Activated T-cell treated with anti-CD3 and anti-CD28 coated beads, Interleukin-2, amount 50 U/mL, for 4 hours (primary cell): Measurements from ENCODE around the gene TRNAU1AP. TPM values are rescaled to one million over a fixed set of nuclear protein-coding genes. Genes with fewer than 3 reads are reported as not detected.
A peak's percentile ranks its signal among the peaks of the same experiment; 100 is the strongest.
"Not testable (repeated sequence)": the region's sequence is repeated elsewhere in the genome, so short reads cannot be mapped to it uniquely, and the experiment has no call there.

Experiments
- ATAC-seq, 2 donors: fragments of 200-7000 bp; cut with Tn5 transposase; one replicate each; pipeline ENCODE4 v1.10.0; 2021
- DNase-seq: peaks from one replicate; pipeline ENCODE4 v3.0.0-alpha.2; 2020
- H3K27me3 Mint-ChIP-seq: one replicate; pipeline ENCODE4 v1.8.0; 2021; ENCODE audit warnings: low read depth, mixed read lengths
- H3K36me3 Mint-ChIP-seq: one replicate; pipeline ENCODE4 v1.8.0; 2022; ENCODE audit warnings: mixed read lengths; ENCODE audit not compliant: insufficient read depth
- H3K4me1 Mint-ChIP-seq: one replicate; pipeline ENCODE4 v1.8.0; 2021; ENCODE audit warnings: low read depth, mixed read lengths
- H3K4me3 Mint-ChIP-seq: one replicate; pipeline ENCODE4 v1.8.0; 2021; ENCODE audit warnings: mild to moderate bottlenecking, moderate library complexity, mixed read lengths
- H3K9me3 Mint-ChIP-seq: one replicate; pipeline ENCODE4 v1.8.0; 2021; ENCODE audit warnings: mixed read lengths
- total RNA-seq, 3 donors: library from RNA; stranded (reverse); gene quantifications; one replicate each; pipeline ENCODE4 v1.2.1, GENCODE V29; 2021

Gene TRNAU1AP
- total RNA-seq, 3 donors from 2014 or later = 37.4 to 44.1 (median 37.7) TPM

GRCh38 chr1:28538286-28538685, 14.6 kb upstream of the TRNAU1AP start:
- H3K4me3 Mint-ChIP-seq = no peak overlapping the region
- H3K4me1 Mint-ChIP-seq = no peaks in the 10 kb centered on the region
- H3K27me3 Mint-ChIP-seq = no peaks in the 10 kb centered on the region
- ATAC-seq (no peak), DNase-seq (no peak)
- peaks cover 14% of the 10 kb centered on the region for H3K36me3 Mint-ChIP-seq
- H3K9me3 Mint-ChIP-seq = no peaks in the 10 kb centered on the region

GRCh38 chr1:28540651-28541050, 12.2 kb upstream of the TRNAU1AP start:
- Mint-ChIP-seq H3K27me3 (no peaks in the 10 kb centered on the region), H3K4me1 (no peaks in the 10 kb centered on the region), H3K9me3 (no peaks in the 10 kb centered on the region), H3K36me3 (peaks cover 8% of the 10 kb centered on the region), H3K4me3 (no peak overlapping the region)
- no peak for ATAC-seq
- no peak for DNase-seq

GRCh38 chr1:28541414-28542015, 11.4 kb upstream of the TRNAU1AP start:
- not testable (repeated sequence) for H3K27me3 Mint-ChIP-seq, H3K9me3 Mint-ChIP-seq, ATAC-seq, H3K36me3 Mint-ChIP-seq, DNase-seq, H3K4me1 Mint-ChIP-seq, H3K4me3 Mint-ChIP-seq

GRCh38 chr1:28545246-28545628, 7.6 kb upstream of the TRNAU1AP start:
- H3K9me3 Mint-ChIP-seq = no peaks in the 10 kb centered on the region
- H3K36me3 Mint-ChIP-seq = no peaks in the 10 kb centered on the region
- DNase-seq = no peak
- H3K4me1 Mint-ChIP-seq = no peaks in the 10 kb centered on the region
- H3K4me3 Mint-ChIP-seq = no peak overlapping the region
- no peak for ATAC-seq
- H3K27me3 Mint-ChIP-seq = no peaks in the 10 kb centered on the region

DNA sequence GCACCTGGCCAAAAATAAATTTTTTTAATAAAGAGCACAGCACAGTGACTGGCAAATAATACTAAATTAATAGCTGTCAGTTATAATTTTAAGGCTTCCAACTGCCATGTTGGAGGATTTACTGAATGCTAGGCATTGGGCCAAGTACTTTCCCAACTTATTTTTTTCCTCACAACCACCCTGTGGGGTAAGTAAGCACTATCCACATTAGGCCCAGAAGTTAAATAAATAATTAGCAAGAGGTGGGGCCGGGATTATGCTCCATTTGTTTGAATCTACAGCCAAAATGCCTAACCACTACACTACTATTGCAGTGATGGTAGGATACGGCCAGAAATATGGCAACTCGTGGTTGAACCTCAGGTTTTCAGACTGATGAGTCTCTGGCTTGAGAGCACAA, 4.6 kb upstream of the TRNAU1AP start:
- H3K4me1 Mint-ChIP-seq = peaks cover 6% of the 10 kb centered on the region
- H3K36me3 Mint-ChIP-seq = no peaks in the 10 kb centered on the region
- H3K27me3 Mint-ChIP-seq = no peaks in the 10 kb centered on the region
- no peak overlapping the region for H3K4me3 Mint-ChIP-seq
- no peaks in the 10 kb centered on the region for H3K9me3 Mint-ChIP-seq
- ATAC-seq (no peak), DNase-seq (no peak)

DNA sequence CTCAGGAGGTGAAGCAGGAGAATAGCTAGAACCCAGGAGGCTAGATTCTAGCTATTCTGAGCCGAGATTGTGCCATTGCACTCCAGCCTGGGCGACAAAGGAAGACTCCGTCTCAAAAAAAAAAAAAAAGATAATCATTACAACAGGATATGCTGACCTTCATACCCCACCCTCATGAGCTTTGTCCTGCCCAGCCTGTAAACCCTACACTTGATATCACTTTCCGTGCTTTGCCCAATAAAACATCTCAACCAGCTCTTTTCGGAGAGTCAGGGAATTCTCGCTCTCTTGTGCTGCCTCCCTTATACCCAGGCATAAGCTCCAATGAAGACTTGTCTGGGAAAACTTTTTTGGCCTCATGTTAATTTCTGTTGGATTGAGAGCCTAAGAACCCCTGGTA, 1.5 kb upstream of the TRNAU1AP start:
- DNase-seq = no peak
- Mint-ChIP-seq H3K27me3 (no peaks in the 10 kb centered on the region), H3K36me3 (peaks cover 5% of the 10 kb centered on the region), H3K4me1 (peaks cover 14% of the 10 kb centered on the region), H3K9me3 (no peaks in the 10 kb centered on the region), H3K4me3 (no peak overlapping the region)
- ATAC-seq = no peak

DNA sequence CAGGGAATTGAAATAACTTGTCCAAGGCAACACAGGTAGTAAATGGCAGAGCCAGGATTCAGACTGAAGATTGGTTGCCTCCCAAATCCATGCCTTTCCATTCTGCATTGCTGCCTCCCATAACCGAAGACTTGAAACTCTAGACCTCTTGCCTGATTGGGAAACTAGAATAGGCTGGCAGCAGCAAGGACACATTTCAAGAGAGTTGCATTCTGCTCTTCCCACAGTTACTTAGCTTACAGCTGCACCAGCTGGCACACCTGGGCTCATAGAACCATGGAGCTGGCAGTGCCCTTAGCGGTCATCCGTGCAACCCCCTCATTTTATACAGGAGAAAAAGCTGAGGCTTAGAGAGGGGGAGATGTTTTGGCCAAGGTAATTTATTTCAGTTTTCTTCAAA, 8.0 kb downstream of the TRNAU1AP start:
- H3K4me3 Mint-ChIP-seq = no peak overlapping the region
- H3K36me3 Mint-ChIP-seq = peaks cover 10% of the 10 kb centered on the region
- DNase-seq = no peak
- ATAC-seq = no peak
- no peaks in the 10 kb centered on the region for H3K4me1 Mint-ChIP-seq
- no peaks in the 10 kb centered on the region for H3K27me3 Mint-ChIP-seq
- no peaks in the 10 kb centered on the region for H3K9me3 Mint-ChIP-seq

DNA sequence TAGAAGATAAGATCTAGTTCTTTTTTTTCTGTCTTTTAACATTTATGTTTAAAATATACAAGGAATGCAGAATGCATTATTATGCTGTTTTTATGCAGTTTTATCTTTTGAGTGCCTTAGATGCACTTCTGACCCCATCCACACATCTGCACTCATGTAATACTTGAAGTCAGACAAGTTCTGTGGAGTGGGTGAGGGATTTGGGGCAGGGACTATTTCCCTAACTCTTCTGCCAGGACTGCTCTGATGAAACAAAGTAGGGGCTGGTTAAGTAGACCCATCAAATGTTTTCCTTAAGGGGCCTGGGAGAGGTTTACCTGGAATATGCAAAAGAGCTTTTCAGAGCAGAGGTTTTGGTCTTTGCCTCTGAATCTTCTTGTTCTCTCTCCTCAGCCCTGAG, 11.4 kb downstream of the TRNAU1AP start:
- Mint-ChIP-seq H3K9me3 (no peaks in the 10 kb centered on the region), H3K4me3 (no peak overlapping the region), H3K27me3 (no peaks in the 10 kb centered on the region), H3K4me1 (no peaks in the 10 kb centered on the region), H3K36me3 (peaks cover 23% of the 10 kb centered on the region)
- DNase-seq (no peak), ATAC-seq (no peak)

- DNase-seq (no peak), ATAC-seq (no peak)
- no peaks in the 10 kb centered on the region for H3K27me3 Mint-ChIP-seq
- H3K4me3 Mint-ChIP-seq = no peak overlapping the region
- H3K36me3 Mint-ChIP-seq = peaks cover 23% of the 10 kb centered on the region
- H3K9me3 Mint-ChIP-seq = no peaks in the 10 kb centered on the region
- H3K4me1 Mint-ChIP-seq = no peaks in the 10 kb centered on the region
Measured at GRCh38 chr1:28565040-28565439, 12.2 kb downstream of the TRNAU1AP start.

GRCh38 chr1:28565726-28566125, 12.8 kb downstream of the TRNAU1AP start:
- no peaks in the 10 kb centered on the region for H3K9me3 Mint-ChIP-seq
- no peak overlapping the region for H3K4me3 Mint-ChIP-seq
- DNase-seq (no peak), ATAC-seq (no peak)
- no peaks in the 10 kb centered on the region for H3K4me1 Mint-ChIP-seq
- H3K36me3 Mint-ChIP-seq = peaks cover 20% of the 10 kb centered on the region
- no peaks in the 10 kb centered on the region for H3K27me3 Mint-ChIP-seq

DNA sequence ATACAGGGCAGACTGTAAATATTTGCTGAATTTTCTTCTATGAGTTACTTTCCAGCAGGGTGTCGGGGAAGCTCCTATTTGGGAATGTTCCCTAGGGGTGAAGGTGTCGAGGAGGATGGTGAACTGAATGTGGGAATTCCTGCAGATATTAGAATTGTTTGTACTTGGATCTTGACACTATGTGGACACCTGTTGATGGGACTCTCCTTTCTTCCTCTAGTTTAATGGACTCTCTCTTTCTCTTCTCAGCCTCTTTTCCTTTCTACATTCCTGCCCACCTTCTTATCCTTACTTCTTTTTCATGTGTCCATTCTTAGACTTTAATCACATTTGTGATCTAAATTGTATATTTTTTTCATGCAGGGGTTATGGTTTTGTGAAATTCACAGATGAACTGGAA, 14.0 kb downstream of the TRNAU1AP start:
- H3K4me1 Mint-ChIP-seq = no peaks in the 10 kb centered on the region
- no peaks in the 10 kb centered on the region for H3K9me3 Mint-ChIP-seq
- ATAC-seq (no peak), DNase-seq (no peak)
- H3K27me3 Mint-ChIP-seq = no peaks in the 10 kb centered on the region
- H3K36me3 Mint-ChIP-seq = peaks cover 27% of the 10 kb centered on the region
- no peak overlapping the region for H3K4me3 Mint-ChIP-seq

- Mint-ChIP-seq H3K4me1 (no peaks in the 10 kb centered on the region), H3K27me3 (no peaks in the 10 kb centered on the region), H3K36me3 (peaks cover 20% of the 10 kb centered on the region), H3K4me3 (no peak overlapping the region), H3K9me3 (no peaks in the 10 kb centered on the region)
- no peak for DNase-seq
- no peak for ATAC-seq
Measured at GRCh38 chr1:28571911-28572310, 19.0 kb downstream of the TRNAU1AP start.

DNA sequence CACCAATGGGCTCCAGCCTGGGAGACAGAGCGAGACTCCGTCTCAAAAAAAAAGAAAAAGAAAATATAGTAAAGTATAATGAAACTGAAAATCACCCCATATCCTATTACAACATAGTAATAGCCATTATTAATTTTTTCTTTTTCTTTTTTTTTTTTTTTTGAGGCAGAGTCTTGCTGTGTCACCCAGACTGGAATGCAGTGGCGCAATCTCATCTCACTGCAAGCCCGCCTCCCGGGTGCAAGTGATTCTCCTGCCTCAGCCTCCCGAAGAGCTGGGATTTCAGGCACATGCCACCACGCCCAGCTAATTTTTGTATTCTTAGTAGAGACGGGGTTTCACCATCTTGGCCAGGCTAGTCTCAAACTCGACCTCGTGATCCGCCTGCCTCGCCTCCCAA, 20.0 kb downstream of the TRNAU1AP start:
- ATAC-seq, H3K9me3 Mint-ChIP-seq, DNase-seq, H3K4me3 Mint-ChIP-seq, H3K27me3 Mint-ChIP-seq, H3K4me1 Mint-ChIP-seq: not testable (repeated sequence)
- H3K36me3 Mint-ChIP-seq = peaks cover 20% of the 10 kb centered on the region

DNA sequence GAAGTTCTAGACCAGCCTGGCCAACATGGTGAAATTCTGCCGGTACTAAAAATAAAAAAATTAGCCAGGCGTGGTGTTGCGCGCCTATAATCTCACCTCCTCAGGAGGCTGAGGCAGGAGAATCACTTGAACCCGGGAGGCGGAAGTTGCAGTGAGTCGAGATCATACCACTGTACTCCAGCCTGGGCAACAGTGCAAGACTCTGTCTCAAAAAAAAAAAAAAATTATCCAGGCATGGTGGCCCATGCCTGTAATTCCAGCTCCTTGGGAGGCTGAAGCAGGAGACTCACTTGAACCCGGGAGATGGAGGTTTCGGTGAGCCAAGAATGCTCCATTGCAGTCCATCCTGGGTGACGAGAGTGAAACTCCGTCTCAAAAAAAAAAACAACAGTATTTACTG, 20.7 kb downstream of the TRNAU1AP start:
- Mint-ChIP-seq H3K4me1 (peaks cover 5% of the 10 kb centered on the region), H3K4me3 (no peak overlapping the region), H3K27me3 (no peaks in the 10 kb centered on the region)

DNA sequence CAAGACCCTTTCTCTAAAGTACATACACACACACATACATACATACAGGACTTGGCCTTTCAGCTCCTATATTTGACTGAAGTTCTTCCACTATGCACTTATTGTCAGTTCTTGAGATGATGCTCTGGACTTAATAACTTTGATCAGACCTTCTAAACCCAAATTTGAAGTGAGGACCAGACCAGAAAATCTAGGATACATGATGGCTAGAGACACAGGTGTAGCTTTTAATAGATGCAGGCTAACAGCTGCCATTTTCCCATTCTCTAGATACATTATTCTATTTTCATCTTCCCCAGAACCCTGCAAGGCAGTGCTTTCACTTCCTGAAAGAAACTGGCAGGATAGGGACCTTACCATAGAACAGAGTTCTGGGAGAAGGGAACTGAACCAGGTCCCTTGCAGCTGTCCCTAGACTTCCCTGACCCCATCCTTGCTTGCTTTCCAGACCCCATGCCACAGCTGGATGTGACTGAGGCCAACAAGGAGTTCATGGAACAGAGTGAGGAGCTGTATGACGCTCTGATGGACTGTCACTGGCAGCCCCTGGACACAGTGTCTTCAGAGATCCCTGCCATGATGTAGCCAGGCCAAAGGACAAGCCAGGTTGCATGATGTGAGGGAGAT, 24.3 kb downstream of the TRNAU1AP start:
- Mint-ChIP-seq H3K4me1 (peaks cover 22% of the 10 kb centered on the region), H3K27me3 (no peaks in the 10 kb centered on the region), H3K4me3 (peak overlapping the region; percentile 99), H3K9me3 (no peaks in the 10 kb centered on the region), H3K36me3 (peaks cover 36% of the 10 kb centered on the region)
- ATAC-seq = peak; percentile 5 to 8
- DNase-seq = no peak

More for the DNA sequence above, 20.7 kb downstream of the TRNAU1AP start:
- H3K36me3 Mint-ChIP-seq = peaks cover 18% of the 10 kb centered on the region
- ATAC-seq = no peak
- DNase-seq = no peak
- H3K9me3 Mint-ChIP-seq = no peaks in the 10 kb centered on the region
